NT2/D1 (cell line): Measurements from ENCODE around the gene ZNF79.

Experiments
- SUZ12 ChIP-seq: IDR thresholded peaks from 2 replicates; pipeline ENCODE4 v1.6.1; 2011; ENCODE audit not compliant: insufficient read length, insufficient read depth; ENCODE audit errors: extremely low read depth
- YY1 ChIP-seq: IDR thresholded peaks from 2 replicates; pipeline ENCODE4 v1.6.1; 2011; ENCODE audit not compliant: insufficient read length, insufficient read depth
- ZNF274 ChIP-seq: IDR thresholded peaks from 2 replicates; pipeline ENCODE4 v1.6.1; 2011; ENCODE audit warnings: mild to moderate bottlenecking, low read depth, low read length

DNA sequence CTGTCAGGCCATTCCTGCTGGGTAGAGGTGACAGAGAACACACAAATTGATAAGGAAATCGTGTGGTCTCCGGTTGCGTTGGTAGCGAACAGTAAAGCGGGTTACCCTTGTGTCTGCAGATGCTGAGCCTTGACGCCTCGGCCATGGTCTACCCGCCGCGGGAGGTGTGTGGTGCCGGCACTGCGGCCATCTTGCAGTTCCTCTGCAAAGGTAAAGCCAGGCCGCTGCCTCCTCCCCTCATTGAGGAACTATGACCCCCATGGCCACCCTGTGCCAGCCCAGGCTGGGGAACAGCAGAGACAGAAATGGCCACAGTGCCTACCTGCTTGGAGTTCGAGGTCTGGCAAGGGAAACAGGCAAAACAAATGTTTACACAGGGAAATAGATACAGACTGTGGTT is 43.4 kb downstream of the ZNF79 start:
- TF ChIP-seq ZNF274: no peak
- TF ChIP-seq SUZ12: no peak
- no peak for TF ChIP-seq YY1
